ENCODE results near the gene ACP3. TPM values are rescaled to one million over a fixed set of nuclear protein-coding genes. Genes with fewer than 3 reads are reported as not detected.
A peak's percentile ranks its signal among the peaks of the same experiment; 100 is the strongest.

Gene ACP3
- total and polyA plus RNA-seq, 2 donors (not counting 1 experiment from before 2014, with no cell fraction given), result 3.5 to 25.3 TPM

DNA sequence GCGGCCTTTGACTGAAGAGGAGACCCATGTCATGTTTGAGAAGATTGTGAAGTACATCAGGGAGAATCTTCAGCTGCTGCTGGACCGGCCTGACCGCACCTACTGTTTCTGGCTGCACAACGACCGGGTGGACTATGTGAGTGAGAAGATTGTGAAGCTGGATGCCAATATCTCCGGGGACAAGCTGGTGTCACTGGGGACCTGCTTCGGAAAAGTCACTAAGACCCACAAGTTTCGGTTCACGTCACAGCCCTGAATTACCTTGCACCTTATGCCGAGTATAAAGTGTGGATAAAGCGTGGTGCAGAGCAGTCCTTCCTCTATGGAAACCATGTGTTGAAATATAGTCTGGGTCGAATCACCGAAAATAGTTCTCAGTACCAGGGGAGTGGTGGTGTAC is 84.0 kb downstream of the ACP3 start:
- Histone ChIP-seq H3K4me1 (ENCODE audit: control insufficient read depth, extremely low read depth, insufficient read depth, low read length) (no peaks in the 10 kb centered on the region), H3K27me3 (ENCODE audit: control insufficient read depth, insufficient read depth, low read length) (no peaks in the 10 kb centered on the region), H4K20me1 (ENCODE audit: control insufficient read depth, extremely low read depth, insufficient read depth, low read length) (no peaks in the 10 kb centered on the region), H3K79me2 (ENCODE audit: control insufficient read depth, insufficient read depth, low read length) (no peaks in the 10 kb centered on the region), H3K9me3 (ENCODE audit: control insufficient read depth, insufficient read depth, low read depth, low read length) (no peaks in the 10 kb centered on the region), H3K27ac (ENCODE audit: insufficient read depth, low read length) (no peak overlapping the region), H3K36me3 (ENCODE audit: control insufficient read depth, insufficient read depth, low read length) (no peaks in the 10 kb centered on the region), H3K9ac (ENCODE audit: insufficient read depth, low read length) (no peak overlapping the region), H3K4me3 (replicated peaks in 1 of 4; ENCODE audit: control extremely low read depth in 1 of 4, insufficient read depth in 1 of 4, low read depth in 3 of 4, low read length in 4 of 4) (no peak overlapping the region), H2AFZ (ENCODE audit: low read length) (no peak overlapping the region), H3K4me2 (ENCODE audit: extremely low read depth, insufficient read depth, low read length) (no peak overlapping the region)
- TF ChIP-seq, protein P1, sequence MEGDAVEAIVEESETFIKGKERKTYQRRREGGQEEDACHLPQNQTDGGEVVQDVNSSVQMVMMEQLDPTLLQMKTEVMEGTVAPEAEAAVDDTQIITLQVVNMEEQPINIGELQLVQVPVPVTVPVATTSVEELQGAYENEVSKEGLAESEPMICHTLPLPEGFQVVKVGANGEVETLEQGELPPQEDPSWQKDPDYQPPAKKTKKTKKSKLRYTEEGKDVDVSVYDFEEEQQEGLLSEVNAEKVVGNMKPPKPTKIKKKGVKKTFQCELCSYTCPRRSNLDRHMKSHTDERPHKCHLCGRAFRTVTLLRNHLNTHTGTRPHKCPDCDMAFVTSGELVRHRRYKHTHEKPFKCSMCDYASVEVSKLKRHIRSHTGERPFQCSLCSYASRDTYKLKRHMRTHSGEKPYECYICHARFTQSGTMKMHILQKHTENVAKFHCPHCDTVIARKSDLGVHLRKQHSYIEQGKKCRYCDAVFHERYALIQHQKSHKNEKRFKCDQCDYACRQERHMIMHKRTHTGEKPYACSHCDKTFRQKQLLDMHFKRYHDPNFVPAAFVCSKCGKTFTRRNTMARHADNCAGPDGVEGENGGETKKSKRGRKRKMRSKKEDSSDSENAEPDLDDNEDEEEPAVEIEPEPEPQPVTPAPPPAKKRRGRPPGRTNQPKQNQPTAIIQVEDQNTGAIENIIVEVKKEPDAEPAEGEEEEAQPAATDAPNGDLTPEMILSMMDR (conservative IDR thresholded peaks at IDR 0.05 in 1 of 2, IDR thresholded peaks at IDR 0.05 in 1 of 2; ENCODE audit: low read depth in 1 of 2, low read length in 2 of 2), result no peak
- TF ChIP-seq EZH2 (IDR thresholded peaks at IDR 0.05; ENCODE audit: low read length, missing control alignments), result no peak
- no peak for DNase-seq (ENCODE audit: low read depth in 2 of 2)

DNA sequence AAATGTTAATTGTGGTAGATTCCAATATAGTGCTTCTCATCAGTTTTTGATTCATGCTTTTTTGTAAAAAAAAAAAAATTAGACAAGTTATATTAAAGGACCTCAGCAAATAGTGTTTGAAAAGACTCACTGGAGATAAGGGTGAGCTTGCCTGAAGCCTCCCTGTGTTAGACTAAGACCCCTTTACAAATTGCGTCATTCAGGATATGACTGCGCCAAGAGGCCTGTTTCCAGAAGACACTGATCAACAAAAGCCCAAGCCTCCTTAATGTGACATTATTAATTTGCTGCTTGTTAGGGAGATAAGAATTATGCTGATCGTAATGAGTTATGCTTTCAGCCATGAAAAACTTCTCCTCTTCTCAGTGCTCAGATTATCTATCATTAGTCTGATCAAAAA is 87.1 kb downstream of the ACP3 start:
- Histone ChIP-seq H3K79me2 (ENCODE audit: control insufficient read depth, insufficient read depth, low read length) (no peaks in the 10 kb centered on the region), H4K20me1 (ENCODE audit: control insufficient read depth, extremely low read depth, insufficient read depth, low read length) (no peaks in the 10 kb centered on the region), H3K4me1 (ENCODE audit: control insufficient read depth, extremely low read depth, insufficient read depth, low read length) (no peaks in the 10 kb centered on the region), H3K9ac (ENCODE audit: insufficient read depth, low read length) (no peak overlapping the region), H3K9me3 (ENCODE audit: control insufficient read depth, insufficient read depth, low read depth, low read length) (no peaks in the 10 kb centered on the region), H3K36me3 (ENCODE audit: control insufficient read depth, insufficient read depth, low read length) (no peaks in the 10 kb centered on the region), H3K27me3 (ENCODE audit: control insufficient read depth, insufficient read depth, low read length) (no peaks in the 10 kb centered on the region), H3K4me3 (replicated peaks in 1 of 4; ENCODE audit: control extremely low read depth in 1 of 4, insufficient read depth in 1 of 4, low read depth in 3 of 4, low read length in 4 of 4) (no peak overlapping the region), H3K27ac (ENCODE audit: insufficient read depth, low read length) (no peak overlapping the region), H2AFZ (ENCODE audit: low read length) (no peak overlapping the region), H3K4me2 (ENCODE audit: extremely low read depth, insufficient read depth, low read length) (no peak overlapping the region)
- peak in 1 of 2 donors; percentile 6 for DNase-seq (ENCODE audit: low read depth in 2 of 2)
- TF ChIP-seq EZH2 (IDR thresholded peaks at IDR 0.05; ENCODE audit: low read length, missing control alignments), result no peak
- TF ChIP-seq, protein P1 (conservative IDR thresholded peaks at IDR 0.05 in 1 of 2, IDR thresholded peaks at IDR 0.05 in 1 of 2; ENCODE audit: low read depth in 1 of 2, low read length in 2 of 2), result no peak

DNA sequence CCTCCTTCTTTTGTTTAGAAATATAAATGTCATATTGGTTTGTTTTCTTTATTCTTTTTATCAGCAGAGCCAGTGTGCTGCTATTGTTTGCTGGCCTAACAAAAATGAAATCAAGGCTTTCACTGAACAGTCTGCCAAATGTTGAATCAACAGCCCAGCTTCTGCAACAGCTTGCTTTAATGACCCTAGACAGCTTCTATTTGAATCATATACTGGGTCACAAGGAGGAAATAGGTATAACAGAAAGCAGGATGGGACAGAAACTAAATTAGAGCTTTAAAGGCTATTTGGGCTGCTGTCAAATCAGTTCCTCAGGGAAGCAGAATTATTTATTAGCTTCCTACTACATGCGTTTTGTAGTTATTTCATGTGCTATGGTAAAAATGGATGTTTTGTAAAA is 88.0 kb downstream of the ACP3 start:
- Histone ChIP-seq H2AFZ (ENCODE audit: low read length) (no peak overlapping the region), H3K79me2 (ENCODE audit: control insufficient read depth, insufficient read depth, low read length) (no peaks in the 10 kb centered on the region), H3K9ac (ENCODE audit: insufficient read depth, low read length) (no peak overlapping the region), H3K4me1 (ENCODE audit: control insufficient read depth, extremely low read depth, insufficient read depth, low read length) (no peaks in the 10 kb centered on the region), H3K4me2 (ENCODE audit: extremely low read depth, insufficient read depth, low read length) (no peak overlapping the region), H3K27ac (ENCODE audit: insufficient read depth, low read length) (no peak overlapping the region), H3K27me3 (ENCODE audit: control insufficient read depth, insufficient read depth, low read length) (no peaks in the 10 kb centered on the region), H3K36me3 (ENCODE audit: control insufficient read depth, insufficient read depth, low read length) (no peaks in the 10 kb centered on the region), H3K4me3 (replicated peaks in 1 of 4; ENCODE audit: control extremely low read depth in 1 of 4, insufficient read depth in 1 of 4, low read depth in 3 of 4, low read length in 4 of 4) (no peak overlapping the region), H3K9me3 (ENCODE audit: control insufficient read depth, insufficient read depth, low read depth, low read length) (no peaks in the 10 kb centered on the region), H4K20me1 (ENCODE audit: control insufficient read depth, extremely low read depth, insufficient read depth, low read length) (no peaks in the 10 kb centered on the region)
- peak; percentile 18 to 31 for DNase-seq (ENCODE audit: low read depth in 2 of 2)
- TF ChIP-seq, protein P1 (conservative IDR thresholded peaks at IDR 0.05 in 1 of 2, IDR thresholded peaks at IDR 0.05 in 1 of 2; ENCODE audit: low read depth in 1 of 2, low read length in 2 of 2), result no peak
- no peak for TF ChIP-seq EZH2 (IDR thresholded peaks at IDR 0.05; ENCODE audit: low read length, missing control alignments)

All from fibroblast of lung (primary cell).